Chondrocyte (in vitro differentiated cells): Measurements from ENCODE around the gene VCL. TPM values are rescaled to one million over a fixed set of nuclear protein-coding genes. Genes with fewer than 3 reads are reported as not detected.
"Not testable (repeated sequence)": the region's sequence is repeated elsewhere in the genome, so short reads cannot be mapped to it uniquely, and the experiment has no call there.

ENCODE experiments used
- DNase-seq: peaks from one replicate; pipeline ENCODE4 v3.0.0; 2021; ENCODE audit warnings: mixed read lengths, low spot score
- H3K27ac Mint-ChIP-seq: one replicate; pipeline ENCODE4 v1.8.0; 2021; ENCODE audit warnings: mild to moderate bottlenecking, moderate library complexity, mixed read lengths; ENCODE audit not compliant: unreplicated experiment
- H3K27me3 Mint-ChIP-seq: 2 replicates; pipeline ENCODE4 v1.8.0; 2021; ENCODE audit warnings: low read depth, mixed read lengths
- H3K36me3 Mint-ChIP-seq: 2 replicates; pipeline ENCODE4 v1.8.0; 2021; ENCODE audit warnings: low read depth, mixed read lengths
- H3K4me1 Mint-ChIP-seq: 2 replicates; pipeline ENCODE4 v1.8.0; 2021; ENCODE audit warnings: low read depth, mild to moderate bottlenecking, mixed read lengths
- H3K4me3 Mint-ChIP-seq: one replicate; pipeline ENCODE4 v1.8.0; 2021; ENCODE audit warnings: mild to moderate bottlenecking, moderate library complexity, mixed read lengths; ENCODE audit not compliant: unreplicated experiment
- H3K9me3 Mint-ChIP-seq: 2 replicates; pipeline ENCODE4 v1.8.0; 2021; ENCODE audit warnings: low read depth, mixed read lengths
- CTCF ChIP-seq: fragments of 200-600 bp; sonication (generic); IDR thresholded peaks from 2 replicates; pipeline ENCODE4 v1.5.0; 2021; ENCODE audit warnings: antibody characterized with exemption, mild to moderate bottlenecking, moderate library complexity
- total RNA-seq: library from RNA; stranded (reverse); gene quantifications from 3 replicates; pipeline ENCODE4 v1.2.1, GENCODE V29; 2021

Gene VCL
- total RNA-seq, 1 donor from 2014 or later = 498 TPM

GRCh38 chr10:74139981-74140380 lies 142.1 kb downstream of the VCL start:
- Mint-ChIP-seq H3K27me3 (no peaks in the 10 kb centered on the region), H3K9me3 (no peaks in the 10 kb centered on the region), H3K36me3 (peaks cover 11% of the 10 kb centered on the region), H3K27ac (no peak overlapping the region), H3K4me3 (no peak overlapping the region), H3K4me1 (peaks cover 6% of the 10 kb centered on the region)
- no peak for DNase-seq
- TF ChIP-seq CTCF = no peak

GRCh38 chr10:74140553-74140952 lies 142.6 kb downstream of the VCL start:
- H3K27ac Mint-ChIP-seq = no peak overlapping the region
- peaks cover 10% of the 10 kb centered on the region for H3K4me1 Mint-ChIP-seq
- DNase-seq = no peak
- H3K9me3 Mint-ChIP-seq = no peaks in the 10 kb centered on the region
- H3K27me3 Mint-ChIP-seq = no peaks in the 10 kb centered on the region
- no peak for TF ChIP-seq CTCF
- no peak overlapping the region for H3K4me3 Mint-ChIP-seq
- H3K36me3 Mint-ChIP-seq = peaks cover 9% of the 10 kb centered on the region

GRCh38 chr10:74145133-74145532 lies 147.2 kb downstream of the VCL start:
- H3K36me3 Mint-ChIP-seq = peaks cover 2% of the 10 kb centered on the region
- peak overlapping the region; percentile 63 for H3K27ac Mint-ChIP-seq
- no peak for TF ChIP-seq CTCF
- no peak for DNase-seq
- no peak overlapping the region for H3K4me3 Mint-ChIP-seq
- H3K4me1 Mint-ChIP-seq = peaks cover 25% of the 10 kb centered on the region
- no peaks in the 10 kb centered on the region for H3K9me3 Mint-ChIP-seq
- H3K27me3 Mint-ChIP-seq = no peaks in the 10 kb centered on the region

DNA sequence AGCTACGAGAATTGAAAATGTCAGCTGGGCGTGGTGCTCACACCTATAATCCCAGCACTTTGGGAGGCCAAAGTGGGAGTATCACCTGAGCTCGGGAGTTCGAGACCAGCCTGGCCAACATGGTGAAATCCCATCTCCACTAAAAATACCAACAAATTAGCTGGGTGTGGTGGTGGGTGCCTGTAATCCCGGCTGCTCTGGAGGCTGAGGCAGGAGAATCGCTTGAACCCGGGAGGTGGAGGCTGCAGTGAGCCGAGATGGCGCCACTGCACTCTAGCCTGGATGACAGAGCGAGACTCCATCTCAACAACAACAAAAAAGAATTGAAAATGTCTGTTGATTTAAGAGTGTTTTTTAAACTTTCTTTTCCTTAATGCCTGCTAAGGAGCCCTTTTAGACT lies 149.1 kb downstream of the VCL start:
- not testable (repeated sequence) for H3K9me3 Mint-ChIP-seq, H3K36me3 Mint-ChIP-seq, H3K27ac Mint-ChIP-seq, H3K4me3 Mint-ChIP-seq, H3K27me3 Mint-ChIP-seq, DNase-seq
- H3K4me1 Mint-ChIP-seq = peaks cover 30% of the 10 kb centered on the region

DNA sequence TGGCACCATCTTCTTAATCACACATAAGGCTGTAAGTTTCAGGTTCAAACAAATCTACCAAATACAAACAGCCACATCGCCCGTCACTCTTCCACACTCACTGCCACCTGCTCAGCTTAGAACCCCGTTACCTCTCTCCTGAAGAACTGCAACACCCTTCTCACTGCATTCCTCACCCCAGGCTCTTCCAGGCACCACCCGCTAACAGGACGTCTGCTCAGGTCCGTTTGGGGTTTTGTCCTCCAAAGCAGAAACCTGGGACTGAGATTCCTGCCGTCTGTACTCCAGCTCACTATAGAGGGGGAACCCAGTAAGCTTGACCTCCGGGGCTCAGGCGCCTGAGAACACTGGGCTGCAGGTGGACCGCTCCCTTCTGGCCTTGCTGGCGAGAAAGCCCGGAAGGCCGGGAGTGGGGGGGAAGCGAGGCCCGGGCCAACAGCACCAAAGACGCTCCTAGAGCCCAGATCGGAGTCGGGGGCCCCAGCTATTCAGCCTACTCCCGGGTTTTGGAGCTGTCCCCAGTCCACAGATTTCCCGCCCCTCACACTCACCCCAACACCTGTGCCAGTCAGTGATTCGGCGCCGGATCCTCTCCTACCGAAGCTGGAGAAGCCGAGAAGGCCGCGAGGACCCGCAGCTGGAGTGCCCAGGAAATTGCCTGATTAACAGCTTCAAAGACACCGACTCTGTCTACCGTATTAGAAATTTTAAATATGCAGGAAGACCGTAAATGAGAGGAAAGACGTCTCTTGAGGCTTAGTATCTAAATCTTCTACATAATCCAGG lies 152.5 kb downstream of the VCL start, which contains the start of gene AP3M1:
Gene AP3M1 (minus strand): TSS at position 625 of the 786 bp plus-strand sequence. CDS start 12,449 bp downstream, outside the sequence.
- Mint-ChIP-seq H3K27ac (no peak within 1 kb of the TSS), H3K9me3 (no peaks in the 10 kb centered on the region)

More for the DNA sequence above, 152.5 kb downstream of the VCL start, which contains the start of gene AP3M1:
- no peak for TF ChIP-seq CTCF
- Mint-ChIP-seq H3K36me3 (peaks cover 2% of the 10 kb centered on the region), H3K27me3 (no peaks in the 10 kb centered on the region), H3K4me1 (peaks cover 34% of the 10 kb centered on the region), H3K4me3 (no peak within 1 kb of the TSS)
- no peak for DNase-seq
